B cell (primary cell): ENCODE results near the gene TXNRD3. TPM values are rescaled to one million over a fixed set of nuclear protein-coding genes. Genes with fewer than 3 reads are reported as not detected.

Source experiments
- ATAC-seq: fragments of 200-7000 bp; cut with Tn5 transposase; one replicate; pipeline ENCODE4 v1.10.0; 2021; ENCODE audit warnings: low read depth, mild to moderate bottlenecking, moderate number of reproducible peaks, moderate library complexity
- CTCF ChIA-PET: fragments of 350-600 bp; sonication (Branson Sonifier 250); formaldehyde crosslinking; loops from one replicate; lab custom pipeline; 2021; ENCODE audit warnings: antibody characterized with exemption, inconsistent platforms; lab: Charles Lee
- POLR2A ChIA-PET: fragments of 350-600 bp; sonication (Branson Sonifier 250); formaldehyde crosslinking; loops from one replicate; lab custom pipeline; 2021; ENCODE audit warnings: antibody characterized with exemption; lab: Charles Lee
- DNase-seq: peaks from one replicate; pipeline ENCODE4 v3.0.0; 2013
- H2AFZ ChIP-seq: 2 replicates; pipeline ENCODE4 v1.6.1; 2012; ENCODE audit warnings: mild to moderate bottlenecking, low read depth, low read length; ENCODE audit not compliant: insufficient read depth, poor library complexity, severe bottlenecking
- H3K27ac ChIP-seq, 2 donors: 1 replicate in 1 of 2; 2 replicates in 1 of 2; pipeline ENCODE4 v1.5.1; 2012 to 2013; ENCODE audit warnings: low read length in 2 of 2, mild to moderate bottlenecking in 2 of 2, moderate library complexity in 1 of 2
- H3K27me3 ChIP-seq, 4 experiments: fragments of 200-600 bp in 1 of 4; sonication (generic) in 1 of 4; replicated peaks in 1 of 4; 1 replicate in 2 of 4; 2 replicates in 2 of 4; pipeline versions ENCODE4 v1.6.1 to v1.7.0; 2013 to 2016; ENCODE audit warnings: low read length in 3 of 4, mild to moderate bottlenecking in 2 of 4, mixed read lengths in 1 of 4, moderate library complexity in 1 of 4; ENCODE audit not compliant: insufficient read depth in 4 of 4, control insufficient read depth in 3 of 4; ENCODE audit errors: control extremely low read depth in 1 of 4
- H3K36me3 ChIP-seq, 2 experiments: replicated peaks in 1 of 2; 1 replicate in 1 of 2; 2 replicates in 1 of 2; pipeline versions ENCODE4 v1.6.1 to v1.7.1; 2013; ENCODE audit warnings: low read length in 1 of 2; ENCODE audit not compliant: insufficient read depth in 2 of 2, control insufficient read depth in 1 of 2; ENCODE audit errors: control extremely low read depth in 1 of 2, extremely low read depth in 1 of 2
- H3K4me1 ChIP-seq, 2 donors: fragments of 200-600 bp in 1 of 2; sonication (generic) in 1 of 2; 1 replicate in 1 of 2; 2 replicates in 1 of 2; pipeline versions ENCODE4 v1.5.1 to v1.6.1; 2013 to 2017; ENCODE audit warnings: low read length in 2 of 2; ENCODE audit not compliant: control insufficient read depth in 2 of 2, insufficient read depth in 2 of 2
- H3K4me2 ChIP-seq: replicated peaks from 2 replicates; pipeline ENCODE3; 2012; ENCODE audit warnings: mild to moderate bottlenecking, low read depth, low read length; ENCODE audit not compliant: poor library complexity, severe bottlenecking
- H3K4me3 ChIP-seq, 5 experiments: fragments of 200-600 bp in 1 of 5; sonication (generic) in 1 of 5; 1 replicate in 3 of 5; 2 replicates in 2 of 5; pipeline versions ENCODE4 v1.5.1 to v1.7.0; 2011 to 2016; ENCODE audit warnings: low read length in 4 of 5, mild to moderate bottlenecking in 4 of 5, low read depth in 2 of 5, control low read depth in 1 of 5, moderate library complexity in 1 of 5; ENCODE audit not compliant: insufficient read depth in 1 of 5; ENCODE audit errors: control extremely low read depth in 1 of 5, extremely low read depth in 1 of 5
- H3K79me2 ChIP-seq: fragments of 200-600 bp; sonication (generic); one replicate; pipeline ENCODE4 v1.6.0; 2016; ENCODE audit warnings: low read length; ENCODE audit not compliant: control insufficient read depth, insufficient read depth
- H3K9ac ChIP-seq: fragments of 200-600 bp; sonication (generic); 2 replicates; pipeline ENCODE4 v1.6.1; 2017; ENCODE audit warnings: mild to moderate bottlenecking, low read length, moderate library complexity
- H3K9me3 ChIP-seq, 3 donors: one replicate each; pipeline versions ENCODE4 v1.6.1 to v1.7.1; 2013; ENCODE audit warnings: low read length in 2 of 3; ENCODE audit not compliant: control insufficient read depth in 2 of 3, insufficient read depth in 1 of 3; ENCODE audit errors: control extremely low read depth in 1 of 3
- H4K20me1 ChIP-seq: 2 replicates; pipeline ENCODE4 v1.6.0; 2012; ENCODE audit warnings: mild to moderate bottlenecking, low read length; ENCODE audit not compliant: insufficient read depth, control insufficient read depth, poor library complexity, severe bottlenecking
- H3K27ac Mint-ChIP-seq: one replicate; pipeline ENCODE4 v1.8.0; 2021; ENCODE audit warnings: mixed read lengths
- H3K27me3 Mint-ChIP-seq: one replicate; pipeline ENCODE4 v1.8.0; 2021; ENCODE audit warnings: mixed read lengths
- H3K4me1 Mint-ChIP-seq: one replicate; pipeline ENCODE4 v1.8.0; 2021; ENCODE audit warnings: mixed read lengths
- H3K4me3 Mint-ChIP-seq: one replicate; pipeline ENCODE4 v1.8.0; 2021; ENCODE audit warnings: mixed read lengths
- H3K9me3 Mint-ChIP-seq: one replicate; pipeline ENCODE4 v1.8.0; 2022; ENCODE audit warnings: mixed read lengths; ENCODE audit not compliant: insufficient read depth
- CTCF ChIP-seq: fragments of 200-600 bp; IDR thresholded peaks from one replicate; pipeline ENCODE4 v1.8.0; 2022; ENCODE audit warnings: antibody characterized with exemption, mild to moderate bottlenecking
- EZH2 ChIP-seq: IDR thresholded peaks from 2 replicates; pipeline ENCODE4 v1.6.1; 2012; ENCODE audit warnings: borderline replicate concordance, low read depth, mild to moderate bottlenecking, moderate library complexity, low read length; ENCODE audit not compliant: insufficient read depth, poor library complexity, severe bottlenecking
- WGBS: methylation state at CpG from one replicate; pipeline ENCODE4 v1.1.5; 2013; ENCODE audit warnings: missing lambda C conversion rate; ENCODE audit not compliant: insufficient coverage; 5-methylcytosine and 5-hydroxymethylcytosine counted together
- intact Hi-C: fragments of 100-400 bp; cut with micrococcal nuclease; formaldehyde crosslinking; loops from one replicate; pipeline ENCODE4 v1.10.0; 2022
- polyA plus RNA-seq: library from polyadenylated mRNA; depleted of rRNA; stranded (reverse); fragments of >200 nt; gene quantifications from 2 replicates; pipeline ENCODE4 v1.2.3, GENCODE V29; 2012
- total RNA-seq, 2 donors: library from RNA; stranded (reverse); fragments of 120-200 nt in 1 of 2; gene quantifications; 1 replicate in 1 of 2; 2 replicates in 1 of 2; pipeline versions ENCODE4 v1.2.3 to v1.2.4, GENCODE V29; 2013 to 2022

TXNRD3 gene
- total and polyA plus RNA-seq, 2 donors (not counting 1 experiment from before 2014, with no cell fraction given), result 0.15 to 0.99 TPM

GRCh38 chr3:126607214-126607908 lies 47.6 kb downstream of the TXNRD3 start:
- WGBS, result 80% methylated on average over 7 of the region's 11 CpGs
- Histone ChIP-seq H3K36me3 (no peaks in the 10 kb centered on the region), H3K27ac (no peak overlapping the region), H2AFZ (no peak overlapping the region), H3K27me3 (no peaks in the 10 kb centered on the region), H3K4me2 (no peak overlapping the region), H3K9me3 (no peaks in the 10 kb centered on the region), H3K79me2 (no peaks in the 10 kb centered on the region), H3K4me3 (no peak overlapping the region), H3K9ac (no peak overlapping the region), H4K20me1 (no peaks in the 10 kb centered on the region), H3K4me1 (no peaks in the 10 kb centered on the region)
- Mint-ChIP-seq H3K4me3 (no peak overlapping the region), H3K27me3 (peaks cover 17% of the 10 kb centered on the region), H3K27ac (no peak overlapping the region), H3K9me3 (no peaks in the 10 kb centered on the region), H3K4me1 (no peaks in the 10 kb centered on the region)
- TF ChIP-seq EZH2, result no peak
- no peak for TF ChIP-seq CTCF
- intact Hi-C loops, result no loop called here
- POLR2A ChIA-PET, result no interaction called here
- no peak for DNase-seq
- no peak for ATAC-seq
- CTCF ChIA-PET, result no interaction called here

GRCh38 chr3:126606001-126606400 lies 48.9 kb downstream of the TXNRD3 start:
- H3K27ac Mint-ChIP-seq, result no peak overlapping the region
- WGBS, result 100% methylated on average over 1 of the region's 3 CpGs
- ATAC-seq (no peak), DNase-seq (no peak)
- no peaks in the 10 kb centered on the region for H4K20me1 ChIP-seq
- POLR2A ChIA-PET, result no interaction called here
- no peak overlapping the region for H3K27ac ChIP-seq
- H3K4me1 ChIP-seq, result no peaks in the 10 kb centered on the region
- H3K4me2 ChIP-seq, result no peak overlapping the region
- no peaks in the 10 kb centered on the region for H3K36me3 ChIP-seq
- H3K4me3 Mint-ChIP-seq, result no peak overlapping the region
- H3K4me3 ChIP-seq, result no peak overlapping the region
- H3K9me3 Mint-ChIP-seq, result no peaks in the 10 kb centered on the region
- H3K4me1 Mint-ChIP-seq, result no peaks in the 10 kb centered on the region
- H3K79me2 ChIP-seq, result no peaks in the 10 kb centered on the region
- H2AFZ ChIP-seq, result no peak overlapping the region
- CTCF ChIA-PET, result interaction anchor here (0.6 kb wide), 1 partner anchor 524 kb away, joined by 4 read pairs; no protein-coding TSS in a partner anchor
- TF ChIP-seq CTCF, result no peak
- TF ChIP-seq EZH2, result no peak
- no peaks in the 10 kb centered on the region for H3K9me3 ChIP-seq
- no peaks in the 10 kb centered on the region for H3K27me3 ChIP-seq
- H3K9ac ChIP-seq, result no peak overlapping the region
- peaks cover 23% of the 10 kb centered on the region for H3K27me3 Mint-ChIP-seq
- intact Hi-C loops, result no loop called here
